Neural cell (in vitro differentiated cells): ENCODE results near the gene FOLR2.
"Not testable (repeated sequence)": the region's sequence is repeated elsewhere in the genome, so short reads cannot be mapped to it uniquely, and the experiment has no call there.

Experiments
- CTCF ChIP-seq: fragments of 450-650 bp; IDR thresholded peaks from 2 replicates; pipeline ENCODE4 v1.5.1; 2014; ENCODE audit warnings: antibody characterized with exemption, mild to moderate bottlenecking, moderate library complexity; ENCODE audit not compliant: poor library complexity, severe bottlenecking
- RAD21 ChIP-seq: fragments of 450-650 bp; conservative IDR thresholded peaks from 2 replicates; pipeline ENCODE4 v1.6.1; 2014; ENCODE audit warnings: antibody characterized with exemption, mild to moderate bottlenecking, moderate library complexity

DNA sequence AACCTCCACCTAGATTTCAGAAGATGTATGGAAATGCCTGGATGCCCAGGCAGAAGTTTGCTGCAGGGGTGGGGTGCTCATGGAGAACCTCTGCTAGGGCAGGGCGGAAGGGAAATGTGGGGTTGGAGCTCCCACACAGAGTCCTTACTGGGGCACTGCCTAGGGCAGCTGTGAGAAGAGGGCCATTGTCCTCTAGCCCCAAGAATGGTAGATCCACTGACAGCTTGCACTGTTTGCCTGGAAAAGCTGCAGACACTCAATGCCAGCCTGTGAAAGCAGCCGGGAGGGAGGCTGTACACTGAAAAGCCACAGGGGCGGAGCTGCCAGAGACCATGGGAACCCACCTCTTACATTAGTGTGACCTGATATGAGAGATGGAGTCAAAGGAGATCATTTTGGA is 46.8 kb upstream of the FOLR2 start:
- not testable (repeated sequence) for TF ChIP-seq CTCF, RAD21
